Epithelial cell of prostate (primary cell): ENCODE measurements around the gene ZNF629.

Experiments
- DNase-seq: peaks from one replicate; pipeline ENCODE4 v3.0.0-alpha.2; 2011; ENCODE audit warnings: low read depth, low spot score
- H3K27ac ChIP-seq: fragments of 450-650 bp; 2 replicates; pipeline ENCODE4 v1.5.1; 2017; ENCODE audit warnings: mild to moderate bottlenecking

ZNF629 gene

GRCh38 chr16:30769379-30770089, 17.5 kb downstream of the ZNF629 start:
- H3K27ac ChIP-seq = no peak overlapping the region
- no peak for DNase-seq

- H3K27ac ChIP-seq = no peak overlapping the region
Measured at GRCh38 chr16:30768583-30769181, 18.3 kb downstream of the ZNF629 start.

GRCh38 chr16:30767767-30768465, 19.1 kb downstream of the ZNF629 start:
- H3K27ac ChIP-seq = no peak overlapping the region
- no peak for DNase-seq

More at GRCh38 chr16:30768583-30769181, 18.3 kb downstream of the ZNF629 start:
- DNase-seq = no peak

- H3K27ac ChIP-seq = no peak overlapping the region
- DNase-seq = no peak
Measured at GRCh38 chr16:30766933-30767284, 20.1 kb downstream of the ZNF629 start.

GRCh38 chr16:30766206-30766932, 20.6 kb downstream of the ZNF629 start:
- H3K27ac ChIP-seq = no peak overlapping the region
- DNase-seq = no peak

GRCh38 chr16:30764816-30765465, 22.1 kb downstream of the ZNF629 start:
- DNase-seq = no peak
- no peak overlapping the region for H3K27ac ChIP-seq

DNA sequence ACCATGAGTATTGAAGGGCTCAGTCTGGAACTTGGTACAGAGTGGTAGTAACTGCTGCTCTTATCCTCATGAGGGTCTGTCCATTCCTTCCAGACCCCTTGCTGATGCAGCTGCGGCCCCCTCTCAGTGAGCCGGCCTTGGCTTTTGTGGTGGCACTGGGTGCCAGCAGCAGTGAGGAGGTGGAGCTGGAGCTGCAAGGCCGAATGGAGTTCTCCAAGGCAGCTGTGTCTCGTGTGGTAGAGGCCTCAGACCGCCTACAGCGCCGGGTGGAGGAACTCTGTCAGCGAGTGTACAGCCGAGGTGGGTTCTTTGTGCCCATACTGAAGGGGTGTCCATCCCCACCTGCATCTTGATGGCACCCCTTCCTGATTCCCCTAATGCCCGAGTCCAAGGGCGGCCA, 22.9 kb downstream of the ZNF629 start:
- H3K27ac ChIP-seq = no peak overlapping the region
- no peak for DNase-seq

- peak overlapping the region; percentile 63 for H3K27ac ChIP-seq
- no peak for DNase-seq
Measured at GRCh38 chr16:30762991-30763725, 23.8 kb downstream of the ZNF629 start.

- DNase-seq = peak; percentile 85
- H3K27ac ChIP-seq = peak within 1 kb of the TSS; percentile 63
Measured at GRCh38 chr16:30761928-30762902, 24.8 kb downstream of the ZNF629 start, which contains the start of the genes CFAP119 and RNF40. TSS of gene CFAP119 (minus strand) at chr16:30762062. CDS start at chr16:30761748, 314 bp downstream. TSS of gene RNF40 (plus strand) at chr16:30762322. CDS start at chr16:30762546, 224 bp downstream.

- peak overlapping the region; percentile 63 for H3K27ac ChIP-seq
- no peak for DNase-seq
Measured at GRCh38 chr16:30761427-30761927, 25.5 kb downstream of the ZNF629 start.

- DNase-seq = no peak
- H3K27ac ChIP-seq = peak overlapping the region; percentile 63
Measured at GRCh38 chr16:30760577-30761426, 26.2 kb downstream of the ZNF629 start.

DNA sequence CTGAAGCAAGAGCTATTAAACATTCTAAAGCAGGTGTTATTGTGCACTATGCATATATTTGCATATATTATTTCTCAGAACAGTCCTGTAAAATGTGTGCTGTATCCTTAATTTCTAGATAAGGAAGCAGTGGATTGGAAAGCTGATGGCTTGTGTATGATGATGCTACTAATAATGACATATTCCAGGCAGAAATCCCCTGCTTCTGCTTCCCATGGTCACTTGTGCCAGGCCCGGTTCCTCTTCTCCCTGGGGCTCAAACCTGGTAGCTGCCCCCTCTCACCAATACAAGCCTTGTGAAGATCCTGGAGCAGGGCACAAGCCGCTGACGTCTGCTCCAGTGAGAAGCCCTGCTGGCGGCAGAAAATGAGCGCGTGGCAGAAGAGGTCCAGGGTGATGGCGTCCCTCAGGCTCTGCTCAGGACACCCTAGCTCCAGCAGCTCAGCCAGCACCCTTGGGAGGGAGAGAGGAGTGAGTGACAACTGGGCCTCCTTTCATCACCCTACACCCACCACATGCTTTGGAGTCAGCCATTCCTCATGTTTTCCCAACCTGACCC, 26.9 kb downstream of the ZNF629 start:
- no peak overlapping the region for H3K27ac ChIP-seq
- DNase-seq = no peak

DNA sequence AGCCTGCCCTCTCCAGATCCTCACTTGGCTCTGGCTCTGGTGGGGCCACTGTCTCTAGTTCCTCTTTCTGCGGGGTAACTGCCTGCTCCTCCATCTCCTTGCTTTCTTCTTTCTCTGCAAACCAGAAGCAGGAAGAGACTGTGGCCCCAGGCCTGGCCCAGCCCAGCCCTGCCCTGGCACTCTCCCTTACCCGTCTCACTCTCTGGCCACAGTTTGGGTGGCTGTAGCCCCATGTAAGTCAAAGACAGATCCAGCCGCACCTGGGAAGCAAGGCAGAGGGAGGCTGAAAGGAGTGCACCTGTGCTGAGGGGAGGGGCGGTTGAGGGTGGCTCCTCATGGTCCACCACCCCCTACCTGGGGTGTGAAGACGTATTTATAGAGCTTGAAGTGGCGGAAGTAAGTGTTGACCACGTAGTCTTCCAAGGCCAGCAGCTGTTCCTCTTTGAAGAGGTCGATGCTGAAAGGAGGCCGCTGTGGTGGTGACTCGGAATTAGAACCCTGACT, 28.0 kb downstream of the ZNF629 start:
- DNase-seq = no peak
- no peak overlapping the region for H3K27ac ChIP-seq

DNA sequence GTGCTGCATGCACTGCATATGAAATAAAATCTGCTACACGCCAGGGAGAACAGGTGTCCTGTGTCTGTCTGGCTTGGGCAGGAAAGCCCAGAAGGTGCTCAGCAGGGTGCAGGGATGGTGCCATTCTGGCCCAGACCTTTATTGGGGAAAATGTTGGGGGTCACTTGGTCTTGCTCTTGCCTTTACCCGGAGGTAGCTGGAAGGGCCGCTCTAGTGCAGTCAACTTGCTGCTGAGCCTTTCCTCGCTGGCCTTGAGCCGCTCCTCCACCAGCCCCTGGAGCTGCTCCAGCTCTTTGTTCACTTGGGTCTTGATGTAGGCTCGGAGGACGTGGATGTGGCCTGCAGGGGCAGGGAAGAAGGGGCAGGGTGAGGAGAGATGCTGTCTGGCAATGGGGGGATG, 29.7 kb downstream of the ZNF629 start:
- no peak overlapping the region for H3K27ac ChIP-seq
- no peak for DNase-seq

DNA sequence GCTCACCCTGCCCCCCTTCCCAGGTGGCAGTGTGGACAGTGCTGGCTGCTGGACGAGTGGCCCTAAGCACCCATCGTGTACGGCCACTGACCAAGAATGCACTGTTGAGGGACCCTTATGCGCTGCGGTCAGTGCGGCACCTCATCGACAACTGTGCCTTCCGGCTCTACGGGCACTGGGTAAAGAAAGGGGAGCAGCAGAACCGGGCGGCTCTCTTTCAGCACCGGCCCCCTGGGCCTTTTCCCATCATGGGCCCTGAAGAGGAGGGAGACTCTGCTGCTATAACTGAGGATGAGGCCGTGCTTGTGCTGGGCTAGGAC, 30.3 kb downstream of the ZNF629 start:
- H3K27ac ChIP-seq = no peak overlapping the region
- no peak for DNase-seq

DNA sequence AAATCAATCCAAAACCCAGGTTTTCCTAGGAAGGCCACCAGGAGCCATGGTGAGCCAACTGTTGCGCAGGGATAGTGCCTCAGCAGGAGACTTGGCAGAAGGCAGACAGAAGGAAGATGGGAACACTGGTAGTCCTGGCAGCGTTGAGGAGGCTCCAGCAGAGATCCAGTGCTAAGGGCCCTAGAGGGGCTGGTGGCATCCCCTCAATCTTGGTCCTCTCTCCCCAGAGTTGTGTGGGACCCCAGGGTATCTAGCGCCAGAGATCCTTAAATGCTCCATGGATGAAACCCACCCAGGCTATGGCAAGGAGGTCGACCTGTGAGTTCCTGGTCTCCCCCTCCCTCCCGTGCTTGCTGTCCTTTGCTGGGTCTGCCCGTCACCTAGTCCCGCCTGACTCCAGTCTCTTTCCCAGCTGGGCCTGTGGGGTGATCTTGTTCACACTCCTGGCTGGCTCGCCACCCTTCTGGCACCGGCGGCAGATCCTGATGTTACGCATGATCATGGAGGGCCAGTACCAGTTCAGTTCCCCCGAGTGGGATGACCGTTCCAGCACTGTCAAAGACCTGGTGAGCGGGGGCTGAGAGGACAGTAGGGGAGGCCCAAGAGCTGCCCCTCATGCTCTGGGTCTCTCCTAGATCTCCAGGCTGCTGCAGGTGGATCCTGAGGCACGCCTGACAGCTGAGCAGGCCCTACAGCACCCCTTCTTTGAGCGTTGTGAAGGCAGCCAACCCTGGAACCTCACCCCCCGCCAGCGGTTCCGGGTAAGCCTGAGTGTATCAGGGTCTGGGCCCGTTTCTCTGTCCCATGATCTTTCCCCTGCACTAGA, 30.8 kb downstream of the ZNF629 start:
- no peak for DNase-seq
- no peak overlapping the region for H3K27ac ChIP-seq
